ENCODE results near the gene PC.
"Not testable (repeated sequence)": the region's sequence is repeated elsewhere in the genome, so short reads cannot be mapped to it uniquely, and the experiment has no call there.

Gene PC

GRCh38 chr11:66810576-66811185, 147.5 kb downstream of the PC start:
- Mint-ChIP-seq H3K27me3 (ENCODE audit: low read depth) (peaks cover 3% of the 10 kb centered on the region), H3K36me3 (ENCODE audit: low read depth) (peaks cover 24% of the 10 kb centered on the region), H3K27ac (no peak overlapping the region), H3K4me3 (no peak overlapping the region), H3K9me3 (no peaks in the 10 kb centered on the region), H3K4me1 (no peaks in the 10 kb centered on the region)
- no peak for TF ChIP-seq CTCF (IDR thresholded peaks at IDR 0.05; ENCODE audit: unreplicated experiment in 3 of 3)

- Mint-ChIP-seq H3K27me3 (ENCODE audit: low read depth) (peaks cover 3% of the 10 kb centered on the region), H3K9me3 (no peaks in the 10 kb centered on the region), H3K27ac (no peak overlapping the region), H3K36me3 (ENCODE audit: low read depth) (peaks cover 24% of the 10 kb centered on the region), H3K4me1 (no peaks in the 10 kb centered on the region), H3K4me3 (no peak overlapping the region)
- no peak for TF ChIP-seq CTCF (IDR thresholded peaks at IDR 0.05; ENCODE audit: unreplicated experiment in 3 of 3)
Measured at GRCh38 chr11:66809592-66809991, 148.6 kb downstream of the PC start.

DNA sequence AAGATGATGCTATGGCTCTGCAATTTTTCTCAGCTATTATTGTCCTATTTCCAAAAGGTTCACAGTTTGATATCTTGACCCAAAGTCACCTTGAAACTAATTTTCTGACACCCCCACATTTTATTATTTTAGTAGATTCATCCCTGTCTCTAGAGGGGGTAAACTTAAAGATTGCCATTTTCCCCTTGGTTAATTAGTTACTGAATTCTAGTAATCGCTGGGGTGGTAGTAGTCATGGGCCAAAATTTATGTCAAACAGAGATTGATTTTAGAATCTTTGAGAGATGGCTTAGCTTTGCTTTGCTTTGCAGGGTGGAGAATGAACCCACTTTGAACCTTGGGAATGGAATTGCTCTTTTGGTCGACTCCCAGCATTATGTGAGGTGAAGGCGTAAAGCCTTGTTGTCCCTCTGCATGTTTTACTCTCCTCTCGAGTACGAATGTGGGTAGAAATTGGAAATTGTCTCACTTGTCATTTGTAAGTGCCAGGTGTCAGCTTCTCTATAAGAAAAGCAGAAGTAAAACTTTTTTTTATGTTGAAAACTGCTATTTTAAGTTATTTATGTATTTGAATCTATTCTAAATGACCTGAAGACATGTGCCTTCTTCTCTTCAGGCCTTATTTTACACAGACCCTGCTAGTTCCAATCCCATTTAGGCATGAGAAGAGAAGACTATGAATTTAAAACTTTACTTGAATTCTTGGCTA, 157.3 kb downstream of the PC start:
- no peak overlapping the region for H3K4me3 Mint-ChIP-seq
- H3K4me1 Mint-ChIP-seq, result no peaks in the 10 kb centered on the region
- H3K9me3 Mint-ChIP-seq, result no peaks in the 10 kb centered on the region
- no peaks in the 10 kb centered on the region for H3K27me3 Mint-ChIP-seq (ENCODE audit: low read depth)
- TF ChIP-seq CTCF (IDR thresholded peaks at IDR 0.05; ENCODE audit: unreplicated experiment in 3 of 3), result no peak
- H3K27ac Mint-ChIP-seq, result no peak overlapping the region
- peaks cover 4% of the 10 kb centered on the region for H3K36me3 Mint-ChIP-seq (ENCODE audit: low read depth)

DNA sequence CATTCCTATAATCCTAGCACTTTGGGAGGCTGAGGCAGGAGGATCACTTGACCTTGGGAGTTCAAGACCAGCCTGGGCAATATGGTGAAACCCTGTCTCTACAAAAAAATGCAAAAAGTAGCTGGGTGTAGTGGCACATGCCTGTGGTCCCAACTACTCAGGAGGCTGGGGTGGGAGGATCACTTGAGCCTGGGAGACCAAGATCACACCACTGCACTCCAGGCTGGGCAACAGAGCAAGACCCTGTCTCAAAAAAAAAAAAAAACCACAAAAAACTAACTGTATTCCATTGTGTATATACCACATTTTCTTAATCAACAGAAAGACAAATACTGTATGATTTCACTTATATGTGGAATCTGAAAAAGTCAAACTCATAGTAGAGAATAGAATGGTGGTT, 158.4 kb downstream of the PC start:
- not testable (repeated sequence) for H3K27me3 Mint-ChIP-seq (ENCODE audit: low read depth); H3K27ac Mint-ChIP-seq; H3K4me3 Mint-ChIP-seq; H3K36me3 Mint-ChIP-seq (ENCODE audit: low read depth); H3K9me3 Mint-ChIP-seq; H3K4me1 Mint-ChIP-seq

Data from nephron (organoid).